IMR-90 (cell line): ENCODE results near the gene YAF2.

Experiments used
- BHLHE40 ChIP-seq: fragments of 150-350 bp; IDR thresholded peaks from 2 replicates; pipeline ENCODE4 v1.6.1; 2016; ENCODE audit warnings: mild to moderate bottlenecking, low read depth, low read length
- RAD21 ChIP-seq: IDR thresholded peaks from 2 replicates; pipeline ENCODE4 v1.6.1; 2012; ENCODE audit warnings: low read length, improper control_type of control experiment
- TF ChIP-seq, protein P1 (sequence below): conservative IDR thresholded peaks from 2 replicates; pipeline ENCODE4 v1.5.1; 2012; ENCODE audit warnings: mild to moderate bottlenecking, low read depth, low read length, improper control_type of control experiment

DNA sequence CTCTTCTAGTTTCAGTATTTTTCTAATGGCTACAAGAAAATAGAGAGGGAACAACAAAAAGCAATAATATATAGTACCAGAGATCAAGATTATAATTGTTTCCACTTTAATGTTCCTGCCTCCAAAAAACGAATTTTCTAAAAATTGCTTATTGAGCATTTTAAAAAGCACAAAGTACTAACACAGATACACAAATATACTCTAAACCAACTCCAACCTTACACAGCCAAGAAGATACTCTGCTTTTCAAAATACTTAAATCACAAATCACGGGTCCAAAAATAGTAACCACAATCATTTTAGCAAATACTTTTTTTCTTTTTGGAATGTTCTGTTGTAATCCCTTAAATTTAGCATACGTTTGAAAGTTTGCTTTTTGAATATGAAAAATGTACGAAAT, 2.0 kb downstream of the YAF2 start:
- TF ChIP-seq, protein P1, sequence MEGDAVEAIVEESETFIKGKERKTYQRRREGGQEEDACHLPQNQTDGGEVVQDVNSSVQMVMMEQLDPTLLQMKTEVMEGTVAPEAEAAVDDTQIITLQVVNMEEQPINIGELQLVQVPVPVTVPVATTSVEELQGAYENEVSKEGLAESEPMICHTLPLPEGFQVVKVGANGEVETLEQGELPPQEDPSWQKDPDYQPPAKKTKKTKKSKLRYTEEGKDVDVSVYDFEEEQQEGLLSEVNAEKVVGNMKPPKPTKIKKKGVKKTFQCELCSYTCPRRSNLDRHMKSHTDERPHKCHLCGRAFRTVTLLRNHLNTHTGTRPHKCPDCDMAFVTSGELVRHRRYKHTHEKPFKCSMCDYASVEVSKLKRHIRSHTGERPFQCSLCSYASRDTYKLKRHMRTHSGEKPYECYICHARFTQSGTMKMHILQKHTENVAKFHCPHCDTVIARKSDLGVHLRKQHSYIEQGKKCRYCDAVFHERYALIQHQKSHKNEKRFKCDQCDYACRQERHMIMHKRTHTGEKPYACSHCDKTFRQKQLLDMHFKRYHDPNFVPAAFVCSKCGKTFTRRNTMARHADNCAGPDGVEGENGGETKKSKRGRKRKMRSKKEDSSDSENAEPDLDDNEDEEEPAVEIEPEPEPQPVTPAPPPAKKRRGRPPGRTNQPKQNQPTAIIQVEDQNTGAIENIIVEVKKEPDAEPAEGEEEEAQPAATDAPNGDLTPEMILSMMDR: no peak
- TF ChIP-seq RAD21 (no peak), BHLHE40 (no peak)
